ENCODE results near the gene KCTD1.

KCTD1 gene

GRCh38 chr18:26425148-26425531, 123.2 kb downstream of the KCTD1 start:
- Histone ChIP-seq H3K4me3 (ENCODE audit: low read depth in 1 of 2, low read length in 2 of 2) (no peak overlapping the region), H3K9ac (ENCODE audit: low read depth, low read length) (no peak overlapping the region), H3K4me2 (ENCODE audit: insufficient read depth, low read length) (no peak overlapping the region), H4K20me1 (ENCODE audit: insufficient read depth, low read length) (no peaks in the 10 kb centered on the region), H3K4me1 (ENCODE audit: insufficient read depth, low read length) (peaks cover 3% of the 10 kb centered on the region; the same call in 1 of the 2 replicates), H3K9me3 (ENCODE audit: insufficient read depth, low read length, severe bottlenecking) (no peaks in the 10 kb centered on the region), H3K27ac (ENCODE audit: low read length) (no peak overlapping the region), H3K79me2 (ENCODE audit: insufficient read depth, low read length) (no peaks in the 10 kb centered on the region), H3K36me3 (ENCODE audit: insufficient read depth, low read length) (no peaks in the 10 kb centered on the region), H2AFZ (ENCODE audit: low read depth, low read length) (no peak overlapping the region), H3K27me3 (ENCODE audit: insufficient read depth, low read length, poor library complexity) (no peaks in the 10 kb centered on the region)
- no peak for DNase-seq
- TF ChIP-seq, protein P1, sequence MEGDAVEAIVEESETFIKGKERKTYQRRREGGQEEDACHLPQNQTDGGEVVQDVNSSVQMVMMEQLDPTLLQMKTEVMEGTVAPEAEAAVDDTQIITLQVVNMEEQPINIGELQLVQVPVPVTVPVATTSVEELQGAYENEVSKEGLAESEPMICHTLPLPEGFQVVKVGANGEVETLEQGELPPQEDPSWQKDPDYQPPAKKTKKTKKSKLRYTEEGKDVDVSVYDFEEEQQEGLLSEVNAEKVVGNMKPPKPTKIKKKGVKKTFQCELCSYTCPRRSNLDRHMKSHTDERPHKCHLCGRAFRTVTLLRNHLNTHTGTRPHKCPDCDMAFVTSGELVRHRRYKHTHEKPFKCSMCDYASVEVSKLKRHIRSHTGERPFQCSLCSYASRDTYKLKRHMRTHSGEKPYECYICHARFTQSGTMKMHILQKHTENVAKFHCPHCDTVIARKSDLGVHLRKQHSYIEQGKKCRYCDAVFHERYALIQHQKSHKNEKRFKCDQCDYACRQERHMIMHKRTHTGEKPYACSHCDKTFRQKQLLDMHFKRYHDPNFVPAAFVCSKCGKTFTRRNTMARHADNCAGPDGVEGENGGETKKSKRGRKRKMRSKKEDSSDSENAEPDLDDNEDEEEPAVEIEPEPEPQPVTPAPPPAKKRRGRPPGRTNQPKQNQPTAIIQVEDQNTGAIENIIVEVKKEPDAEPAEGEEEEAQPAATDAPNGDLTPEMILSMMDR (IDR thresholded peaks at IDR 0.05; ENCODE audit: borderline replicate concordance, extremely low read depth, low read length, poor library complexity, severe bottlenecking): no peak
- no peak for TF ChIP-seq EZH2 (IDR thresholded peaks at IDR 0.05; ENCODE audit: borderline replicate concordance, low read depth, low read length, severe bottlenecking)
- ATAC-seq (ENCODE audit: insufficient read depth, low read depth): no peak

GRCh38 chr18:26424428-26425147, 123.8 kb downstream of the KCTD1 start:
- Histone ChIP-seq H3K27me3 (ENCODE audit: insufficient read depth, low read length, poor library complexity) (no peaks in the 10 kb centered on the region), H2AFZ (ENCODE audit: low read depth, low read length) (no peak overlapping the region)

GRCh38 chr18:26422472-26423162, 125.7 kb downstream of the KCTD1 start:
- Histone ChIP-seq H3K79me2 (ENCODE audit: insufficient read depth, low read length) (no peaks in the 10 kb centered on the region), H3K27ac (ENCODE audit: low read length) (no peak overlapping the region), H2AFZ (ENCODE audit: low read depth, low read length) (no peak overlapping the region), H3K4me1 (ENCODE audit: insufficient read depth, low read length) (peaks cover 3% of the 10 kb centered on the region; the same call in 1 of the 2 replicates), H3K27me3 (ENCODE audit: insufficient read depth, low read length, poor library complexity) (no peaks in the 10 kb centered on the region), H3K9me3 (ENCODE audit: insufficient read depth, low read length, severe bottlenecking) (no peaks in the 10 kb centered on the region), H4K20me1 (ENCODE audit: insufficient read depth, low read length) (no peaks in the 10 kb centered on the region), H3K36me3 (ENCODE audit: insufficient read depth, low read length) (no peaks in the 10 kb centered on the region), H3K4me2 (ENCODE audit: insufficient read depth, low read length) (no peak overlapping the region), H3K4me3 (ENCODE audit: low read depth in 1 of 2, low read length in 2 of 2) (no peak overlapping the region), H3K9ac (ENCODE audit: low read depth, low read length) (no peak overlapping the region)
- no peak for DNase-seq
- TF ChIP-seq, protein P1 (IDR thresholded peaks at IDR 0.05; ENCODE audit: borderline replicate concordance, extremely low read depth, low read length, poor library complexity, severe bottlenecking): no peak
- no peak for TF ChIP-seq EZH2 (IDR thresholded peaks at IDR 0.05; ENCODE audit: borderline replicate concordance, low read depth, low read length, severe bottlenecking)
- ATAC-seq (ENCODE audit: insufficient read depth, low read depth): no peak

More at GRCh38 chr18:26424428-26425147, 123.8 kb downstream of the KCTD1 start:
- TF ChIP-seq EZH2 (IDR thresholded peaks at IDR 0.05; ENCODE audit: borderline replicate concordance, low read depth, low read length, severe bottlenecking): no peak
- TF ChIP-seq, protein P1 (IDR thresholded peaks at IDR 0.05; ENCODE audit: borderline replicate concordance, extremely low read depth, low read length, poor library complexity, severe bottlenecking): no peak
- H3K36me3 ChIP-seq (ENCODE audit: insufficient read depth, low read length): no peaks in the 10 kb centered on the region
- H3K9me3 ChIP-seq (ENCODE audit: insufficient read depth, low read length, severe bottlenecking): no peaks in the 10 kb centered on the region
- DNase-seq: no peak
- no peak overlapping the region for H3K4me3 ChIP-seq (ENCODE audit: low read depth in 1 of 2, low read length in 2 of 2)
- no peak overlapping the region for H3K27ac ChIP-seq (ENCODE audit: low read length)
- no peak overlapping the region for H3K9ac ChIP-seq (ENCODE audit: low read depth, low read length)
- peaks cover 3% of the 10 kb centered on the region; the same call in 1 of the 2 replicates for H3K4me1 ChIP-seq (ENCODE audit: insufficient read depth, low read length)
- H4K20me1 ChIP-seq (ENCODE audit: insufficient read depth, low read length): no peaks in the 10 kb centered on the region
- ATAC-seq (ENCODE audit: insufficient read depth, low read depth): no peak; the same call in 2 of the 3 replicates
- H3K4me2 ChIP-seq (ENCODE audit: insufficient read depth, low read length): no peak overlapping the region
- H3K79me2 ChIP-seq (ENCODE audit: insufficient read depth, low read length): no peaks in the 10 kb centered on the region

All from DND-41 (cell line).